ENCODE measurements around the gene LTF.

- TF ChIP-seq STAT1 (IDR thresholded peaks at IDR 0.05; ENCODE audit: unreplicated experiment) (no peak), CTCF (conservative IDR thresholded peaks at IDR 0.05; ENCODE audit: low read depth in 2 of 2) (no peak), POLR2AphosphoS5 (IDR thresholded peaks at IDR 0.05; ENCODE audit: low read depth) (no peak), EZH2 (IDR thresholded peaks at IDR 0.05; ENCODE audit: low read depth, unreplicated experiment) (no peak), CREB1 (CRISPR knock-in tag; IDR thresholded peaks at IDR 0.05; ENCODE audit: low read depth) (no peak)
- TF ChIP-seq, protein P1, sequence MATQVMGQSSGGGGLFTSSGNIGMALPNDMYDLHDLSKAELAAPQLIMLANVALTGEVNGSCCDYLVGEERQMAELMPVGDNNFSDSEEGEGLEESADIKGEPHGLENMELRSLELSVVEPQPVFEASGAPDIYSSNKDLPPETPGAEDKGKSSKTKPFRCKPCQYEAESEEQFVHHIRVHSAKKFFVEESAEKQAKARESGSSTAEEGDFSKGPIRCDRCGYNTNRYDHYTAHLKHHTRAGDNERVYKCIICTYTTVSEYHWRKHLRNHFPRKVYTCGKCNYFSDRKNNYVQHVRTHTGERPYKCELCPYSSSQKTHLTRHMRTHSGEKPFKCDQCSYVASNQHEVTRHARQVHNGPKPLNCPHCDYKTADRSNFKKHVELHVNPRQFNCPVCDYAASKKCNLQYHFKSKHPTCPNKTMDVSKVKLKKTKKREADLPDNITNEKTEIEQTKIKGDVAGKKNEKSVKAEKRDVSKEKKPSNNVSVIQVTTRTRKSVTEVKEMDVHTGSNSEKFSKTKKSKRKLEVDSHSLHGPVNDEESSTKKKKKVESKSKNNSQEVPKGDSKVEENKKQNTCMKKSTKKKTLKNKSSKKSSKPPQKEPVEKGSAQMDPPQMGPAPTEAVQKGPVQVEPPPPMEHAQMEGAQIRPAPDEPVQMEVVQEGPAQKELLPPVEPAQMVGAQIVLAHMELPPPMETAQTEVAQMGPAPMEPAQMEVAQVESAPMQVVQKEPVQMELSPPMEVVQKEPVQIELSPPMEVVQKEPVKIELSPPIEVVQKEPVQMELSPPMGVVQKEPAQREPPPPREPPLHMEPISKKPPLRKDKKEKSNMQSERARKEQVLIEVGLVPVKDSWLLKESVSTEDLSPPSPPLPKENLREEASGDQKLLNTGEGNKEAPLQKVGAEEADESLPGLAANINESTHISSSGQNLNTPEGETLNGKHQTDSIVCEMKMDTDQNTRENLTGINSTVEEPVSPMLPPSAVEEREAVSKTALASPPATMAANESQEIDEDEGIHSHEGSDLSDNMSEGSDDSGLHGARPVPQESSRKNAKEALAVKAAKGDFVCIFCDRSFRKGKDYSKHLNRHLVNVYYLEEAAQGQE (IDR thresholded peaks at IDR 0.05; ENCODE audit: unreplicated experiment): no peak
Measured at GRCh38 chr3:46481636-46482035, 16.9 kb upstream of the LTF start.
